Stomach (tissue), 9 donors: Measurements from ENCODE around the gene KCNQ5. TPM values are rescaled to one million over a fixed set of nuclear protein-coding genes. Genes with fewer than 3 reads are reported as not detected.

Experiments
- DNase-seq, 2 donors: peaks; one replicate each; pipeline versions ENCODE4 v3.0.0 to v3.0.0-alpha.2; 2013 to 2019
- H3K27ac ChIP-seq, 5 donors: fragments of 200-600 bp in 4 of 5; sonication (generic) in 4 of 5; one replicate each; pipeline ENCODE4 v1.5.1; 2013 to 2019; ENCODE audit warnings: mild to moderate bottlenecking in 1 of 5, moderate library complexity in 1 of 5
- H3K27me3 ChIP-seq, 3 donors: fragments of 200-600 bp; sonication (generic); one replicate each; pipeline ENCODE4 v1.5.1; 2017 to 2019; ENCODE audit warnings: mixed run types in 1 of 3
- H3K36me3 ChIP-seq, 4 donors: fragments of 200-600 bp; sonication (generic); 1 replicate in 3 of 4; 2 replicates in 1 of 4; pipeline ENCODE4 v1.5.1; 2016 to 2019
- H3K4me1 ChIP-seq, 4 donors: fragments of 200-600 bp; sonication (generic); one replicate each; pipeline ENCODE4 v1.5.1; 2016 to 2019
- H3K4me3 ChIP-seq, 4 donors: fragments of 200-600 bp; sonication (generic) in 3 of 4; one replicate each; pipeline ENCODE4 v1.5.1; 2016 to 2019; ENCODE audit warnings: mild to moderate bottlenecking in 1 of 4
- H3K9me3 ChIP-seq, 4 donors: fragments of 200-600 bp; sonication (generic); one replicate each; pipeline ENCODE4 v1.5.1; 2016 to 2019
- EP300 ChIP-seq: sonication (generic); formaldehyde crosslinking; IDR thresholded peaks from one replicate; pipeline ENCODE4 v1.6.1; 2017; ENCODE audit warnings: antibody characterized with exemption
- POLR2A ChIP-seq, 4 donors: fragments of 450-650 bp; IDR thresholded peaks; one replicate each; pipeline ENCODE4 v1.6.1; 2016; ENCODE audit warnings: antibody characterized with exemption in 4 of 4, control low read depth in 2 of 4, mild to moderate bottlenecking in 1 of 4, moderate library complexity in 1 of 4
- POLR2AphosphoS5 ChIP-seq, 3 donors: sonication (generic); formaldehyde crosslinking; IDR thresholded peaks; one replicate each; pipeline ENCODE4 v1.6.1; 2016; ENCODE audit warnings: antibody characterized with exemption in 3 of 3
- WGBS, 5 donors: extraction: QIAGEN DNeasy Blood & Tissue Kit in 3 of 5; methylation state at CpG; one replicate each; pipeline versions ENCODE4 v1.1.5 to v1.1.7; 2013 to 2018; 5-methylcytosine and 5-hydroxymethylcytosine counted together
- intact Hi-C: fragments of 100-400 bp; cut with DNase I; formaldehyde crosslinking; loops from one replicate; pipeline ENCODE4 v1.15.1; 2023; ENCODE audit warnings: low total_unique reads
- polyA plus RNA-seq, 3 donors: library from polyadenylated mRNA; stranded (reverse); fragments of 200-250 nt; gene quantifications; one replicate each; pipeline ENCODE4 v1.2.3, GENCODE V29; 2013
- total RNA-seq, 5 donors: library from RNA; depleted of rRNA; stranded (reverse); fragments of >200 nt; gene quantifications; one replicate each; pipeline versions ENCODE4 v1.1.0 to v1.2.3, GENCODE V29; 2014 to 2016
- TF ChIP-seq, protein P1 (sequence below), 7 experiments: fragments of 450-650 bp in 4 of 7; fragments of 200-600 bp in 3 of 7; sonication (generic) in 3 of 7; IDR thresholded peaks; one replicate each; pipeline ENCODE4 v1.5.1; 2016 to 2019; ENCODE audit warnings: antibody characterized with exemption in 7 of 7, control low read depth in 2 of 7, mild to moderate bottlenecking in 1 of 7
- donor health status: healthy with polysubstance abuse.
- donor health status: Bipolar disorder and iron deficiency.
- donor health status: healthy.

The KCNQ5 gene
- total and polyA plus RNA-seq, 8 donors = 0.12 to 2.8 (median 0.37) TPM; not detected in 2

- no peak for DNase-seq
- Histone ChIP-seq H3K27ac (no peak overlapping the region), H3K36me3 (no peaks in the 10 kb centered on the region), H3K27me3 (no peaks in the 10 kb centered on the region), H3K4me3 (no peak overlapping the region), H3K9me3 (no peaks in the 10 kb centered on the region), H3K4me1 (no peaks in the 10 kb centered on the region)
- TF ChIP-seq, protein P1, sequence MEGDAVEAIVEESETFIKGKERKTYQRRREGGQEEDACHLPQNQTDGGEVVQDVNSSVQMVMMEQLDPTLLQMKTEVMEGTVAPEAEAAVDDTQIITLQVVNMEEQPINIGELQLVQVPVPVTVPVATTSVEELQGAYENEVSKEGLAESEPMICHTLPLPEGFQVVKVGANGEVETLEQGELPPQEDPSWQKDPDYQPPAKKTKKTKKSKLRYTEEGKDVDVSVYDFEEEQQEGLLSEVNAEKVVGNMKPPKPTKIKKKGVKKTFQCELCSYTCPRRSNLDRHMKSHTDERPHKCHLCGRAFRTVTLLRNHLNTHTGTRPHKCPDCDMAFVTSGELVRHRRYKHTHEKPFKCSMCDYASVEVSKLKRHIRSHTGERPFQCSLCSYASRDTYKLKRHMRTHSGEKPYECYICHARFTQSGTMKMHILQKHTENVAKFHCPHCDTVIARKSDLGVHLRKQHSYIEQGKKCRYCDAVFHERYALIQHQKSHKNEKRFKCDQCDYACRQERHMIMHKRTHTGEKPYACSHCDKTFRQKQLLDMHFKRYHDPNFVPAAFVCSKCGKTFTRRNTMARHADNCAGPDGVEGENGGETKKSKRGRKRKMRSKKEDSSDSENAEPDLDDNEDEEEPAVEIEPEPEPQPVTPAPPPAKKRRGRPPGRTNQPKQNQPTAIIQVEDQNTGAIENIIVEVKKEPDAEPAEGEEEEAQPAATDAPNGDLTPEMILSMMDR (IDR thresholded peaks at IDR 0.05) = no peak
- no peak for TF ChIP-seq EP300
- TF ChIP-seq POLR2A (IDR thresholded peaks at IDR 0.05) = no peak
- no peak for TF ChIP-seq POLR2AphosphoS5 (IDR thresholded peaks at IDR 0.05)
- intact Hi-C loops = no loop called here
- WGBS, 5 donors = 82 to 92% (median 90%) methylated on average over 3 of the region's 3 CpGs
Measured at GRCh38 chr6:73000460-73000859, 378.6 kb downstream of the KCNQ5 start.

- DNase-seq = no peak
- no peaks in the 10 kb centered on the region for H3K36me3 ChIP-seq
- TF ChIP-seq POLR2A (IDR thresholded peaks at IDR 0.05) = no peak
- TF ChIP-seq, protein P1 (IDR thresholded peaks at IDR 0.05) = no peak
- no peak for TF ChIP-seq POLR2AphosphoS5 (IDR thresholded peaks at IDR 0.05)
- no peak for TF ChIP-seq EP300
- H3K27ac ChIP-seq = no peak overlapping the region
- H3K27me3 ChIP-seq = no peaks in the 10 kb centered on the region
- intact Hi-C loops = no loop called here
- no peaks in the 10 kb centered on the region for H3K9me3 ChIP-seq
- no peak overlapping the region for H3K4me3 ChIP-seq
- H3K4me1 ChIP-seq = no peaks in the 10 kb centered on the region
Measured at GRCh38 chr6:73002588-73002987, 380.7 kb downstream of the KCNQ5 start.

GRCh38 chr6:73003302-73003701 is 381.4 kb downstream of the KCNQ5 start:
- no peak overlapping the region for H3K27ac ChIP-seq
- H3K27me3 ChIP-seq = no peaks in the 10 kb centered on the region
- no peak overlapping the region for H3K4me3 ChIP-seq
- H3K4me1 ChIP-seq = no peaks in the 10 kb centered on the region
- no peaks in the 10 kb centered on the region for H3K36me3 ChIP-seq
- intact Hi-C loops = no loop called here
- no peak for DNase-seq
- TF ChIP-seq POLR2A (IDR thresholded peaks at IDR 0.05) (no peak), POLR2AphosphoS5 (IDR thresholded peaks at IDR 0.05) (no peak), EP300 (no peak)
- TF ChIP-seq, protein P1 (IDR thresholded peaks at IDR 0.05) = no peak
- H3K9me3 ChIP-seq = no peaks in the 10 kb centered on the region
- 65 to 88% (median 74%) methylated on average over 3 of the region's 3 CpGs for WGBS, 5 donors

- TF ChIP-seq, protein P1 (IDR thresholded peaks at IDR 0.05) = no peak
- no peak for TF ChIP-seq POLR2A (IDR thresholded peaks at IDR 0.05)
- TF ChIP-seq EP300 = no peak
- no peak for TF ChIP-seq POLR2AphosphoS5 (IDR thresholded peaks at IDR 0.05)
- H3K27ac ChIP-seq = no peak overlapping the region
- H3K36me3 ChIP-seq = no peaks in the 10 kb centered on the region
- intact Hi-C loops = no loop called here
- no peak for DNase-seq
- H3K4me3 ChIP-seq = no peak overlapping the region
- H3K27me3 ChIP-seq = no peaks in the 10 kb centered on the region
- H3K4me1 ChIP-seq = no peaks in the 10 kb centered on the region
- H3K9me3 ChIP-seq = no peaks in the 10 kb centered on the region
Measured at GRCh38 chr6:73004231-73004630, 382.4 kb downstream of the KCNQ5 start.
